Thymus (tissue), 11 donors: Measurements from ENCODE around the gene KCNMA1. TPM values are rescaled to one million over a fixed set of nuclear protein-coding genes. Genes with fewer than 3 reads are reported as not detected.

Experiments
- DNase-seq, 9 donors: peaks; one replicate each; pipeline ENCODE4 v3.0.0-alpha.2; 2013; ENCODE audit warnings: low spot score in 9 of 9, low read depth in 6 of 9, missing footprints in 1 of 9
- H3K27ac ChIP-seq, 2 donors: one replicate each; pipeline ENCODE4 v1.5.1; 2013; ENCODE audit warnings: control low read depth in 1 of 2, low read depth in 1 of 2, low read length in 1 of 2, mild to moderate bottlenecking in 1 of 2, moderate library complexity in 1 of 2
- H3K27me3 ChIP-seq, 2 donors: one replicate each; pipeline ENCODE4 v1.5.1; 2013; ENCODE audit warnings: low read length in 1 of 2; ENCODE audit not compliant: control insufficient read depth in 2 of 2, insufficient read depth in 1 of 2
- H3K36me3 ChIP-seq, 2 donors: one replicate each; pipeline ENCODE4 v1.5.1; 2013; ENCODE audit warnings: low read length in 1 of 2, mild to moderate bottlenecking in 1 of 2, moderate library complexity in 1 of 2; ENCODE audit not compliant: control insufficient read depth in 2 of 2, insufficient read depth in 2 of 2
- H3K4me1 ChIP-seq, 2 donors: one replicate each; pipeline ENCODE4 v1.5.1; 2013; ENCODE audit warnings: low read length in 2 of 2; ENCODE audit not compliant: control insufficient read depth in 2 of 2, insufficient read depth in 2 of 2
- H3K4me3 ChIP-seq, 2 donors: one replicate each; pipeline ENCODE4 v1.5.1; 2013; ENCODE audit warnings: low read length in 2 of 2, control low read depth in 1 of 2, mild to moderate bottlenecking in 1 of 2
- H3K9me3 ChIP-seq, 2 donors: one replicate each; pipeline ENCODE4 v1.5.1; 2013; ENCODE audit warnings: low read length in 1 of 2, mild to moderate bottlenecking in 1 of 2; ENCODE audit not compliant: control insufficient read depth in 2 of 2, insufficient read depth in 1 of 2
- WGBS: extraction: QIAGEN DNeasy Blood & Tissue Kit; methylation state at CpG from one replicate; pipeline ENCODE4 v1.1.7; 2013; 5-methylcytosine and 5-hydroxymethylcytosine counted together
- polyA plus RNA-seq: library from polyadenylated mRNA; stranded (reverse); fragments of 200-250 nt; gene quantifications from one replicate; pipeline ENCODE4 v1.2.3, GENCODE V29; 2013
- total RNA-seq: library from RNA; stranded (reverse); fragments of 120-200 nt; gene quantifications from one replicate; pipeline ENCODE4 v1.2.4, GENCODE V29; 2013
- donor health status: healthy.

The KCNMA1 gene
- total and polyA plus RNA-seq, 2 donors: 1.9 to 12.9 TPM

GRCh38 chr10:77020426-77021040, 617.1 kb downstream of the KCNMA1 start:
- no peak overlapping the region for H3K4me3 ChIP-seq
- no peak overlapping the region for H3K27ac ChIP-seq
- H3K4me1 ChIP-seq: no peaks in the 10 kb centered on the region
- no peaks in the 10 kb centered on the region for H3K36me3 ChIP-seq
- no peak for DNase-seq
- H3K9me3 ChIP-seq: no peaks in the 10 kb centered on the region
- H3K27me3 ChIP-seq: no peaks in the 10 kb centered on the region
- WGBS: 97% methylated on average over 4 of the region's 4 CpGs

- Histone ChIP-seq H3K27me3 (no peaks in the 10 kb centered on the region), H3K4me1 (no peaks in the 10 kb centered on the region), H3K27ac (no peak overlapping the region), H3K4me3 (no peak overlapping the region), H3K9me3 (no peaks in the 10 kb centered on the region), H3K36me3 (no peaks in the 10 kb centered on the region)
- WGBS: 80% methylated on average over 4 of the region's 4 CpGs
- no peak for DNase-seq
These were observed 620.8 kb downstream of the KCNMA1 start for GRCh38 chr10:77016855-77017254.

GRCh38 chr10:77016278-77016815, 621.3 kb downstream of the KCNMA1 start:
- Histone ChIP-seq H3K36me3 (no peaks in the 10 kb centered on the region), H3K9me3 (no peaks in the 10 kb centered on the region), H3K27me3 (no peaks in the 10 kb centered on the region), H3K4me3 (no peak overlapping the region), H3K4me1 (no peaks in the 10 kb centered on the region), H3K27ac (no peak overlapping the region)
- WGBS: 94% methylated on average over 7 of the region's 7 CpGs
- DNase-seq: no peak

- Histone ChIP-seq H3K4me3 (no peak overlapping the region), H3K27ac (no peak overlapping the region), H3K36me3 (no peaks in the 10 kb centered on the region), H3K9me3 (no peaks in the 10 kb centered on the region), H3K4me1 (no peaks in the 10 kb centered on the region), H3K27me3 (no peaks in the 10 kb centered on the region)
- no peak for DNase-seq
- WGBS: 95% methylated on average over 1 of the region's 1 CpG
These were observed 622.2 kb downstream of the KCNMA1 start for GRCh38 chr10:77015360-77015759.

GRCh38 chr10:77012812-77013500, 624.7 kb downstream of the KCNMA1 start:
- Histone ChIP-seq H3K27ac (no peak overlapping the region), H3K27me3 (no peaks in the 10 kb centered on the region), H3K36me3 (no peaks in the 10 kb centered on the region), H3K9me3 (no peaks in the 10 kb centered on the region), H3K4me3 (no peak overlapping the region), H3K4me1 (no peaks in the 10 kb centered on the region)
- 92% methylated on average over 2 of the region's 2 CpGs for WGBS
- no peak for DNase-seq

- WGBS: 81% methylated on average over 11 of the region's 11 CpGs
- H3K4me1 ChIP-seq: no peaks in the 10 kb centered on the region
- no peak overlapping the region for H3K4me3 ChIP-seq
- H3K27ac ChIP-seq: no peak overlapping the region
- H3K36me3 ChIP-seq: no peaks in the 10 kb centered on the region
- DNase-seq: no peak
- no peaks in the 10 kb centered on the region for H3K27me3 ChIP-seq
- no peaks in the 10 kb centered on the region for H3K9me3 ChIP-seq
These were observed 625.5 kb downstream of the KCNMA1 start for GRCh38 chr10:77011874-77012811.

- Histone ChIP-seq H3K27ac (no peak overlapping the region), H3K36me3 (no peaks in the 10 kb centered on the region), H3K4me3 (no peak overlapping the region), H3K27me3 (no peaks in the 10 kb centered on the region), H3K9me3 (no peaks in the 10 kb centered on the region), H3K4me1 (no peaks in the 10 kb centered on the region)
- no peak for DNase-seq
- WGBS: 79% methylated on average over 3 of the region's 3 CpGs
These were observed 627.2 kb downstream of the KCNMA1 start for GRCh38 chr10:77010430-77010829.

- Histone ChIP-seq H3K36me3 (no peaks in the 10 kb centered on the region), H3K27me3 (no peaks in the 10 kb centered on the region), H3K27ac (no peak overlapping the region), H3K4me3 (no peak overlapping the region), H3K4me1 (no peaks in the 10 kb centered on the region), H3K9me3 (no peaks in the 10 kb centered on the region)
- WGBS: 95% methylated on average over 5 of the region's 5 CpGs
- no peak for DNase-seq
These were observed 629.8 kb downstream of the KCNMA1 start for GRCh38 chr10:77007834-77008233.
